ENCODE data around the gene BPTF.
"Not testable (repeated sequence)": the region's sequence is repeated elsewhere in the genome, so short reads cannot be mapped to it uniquely, and the experiment has no call there.

The BPTF gene, protein sequence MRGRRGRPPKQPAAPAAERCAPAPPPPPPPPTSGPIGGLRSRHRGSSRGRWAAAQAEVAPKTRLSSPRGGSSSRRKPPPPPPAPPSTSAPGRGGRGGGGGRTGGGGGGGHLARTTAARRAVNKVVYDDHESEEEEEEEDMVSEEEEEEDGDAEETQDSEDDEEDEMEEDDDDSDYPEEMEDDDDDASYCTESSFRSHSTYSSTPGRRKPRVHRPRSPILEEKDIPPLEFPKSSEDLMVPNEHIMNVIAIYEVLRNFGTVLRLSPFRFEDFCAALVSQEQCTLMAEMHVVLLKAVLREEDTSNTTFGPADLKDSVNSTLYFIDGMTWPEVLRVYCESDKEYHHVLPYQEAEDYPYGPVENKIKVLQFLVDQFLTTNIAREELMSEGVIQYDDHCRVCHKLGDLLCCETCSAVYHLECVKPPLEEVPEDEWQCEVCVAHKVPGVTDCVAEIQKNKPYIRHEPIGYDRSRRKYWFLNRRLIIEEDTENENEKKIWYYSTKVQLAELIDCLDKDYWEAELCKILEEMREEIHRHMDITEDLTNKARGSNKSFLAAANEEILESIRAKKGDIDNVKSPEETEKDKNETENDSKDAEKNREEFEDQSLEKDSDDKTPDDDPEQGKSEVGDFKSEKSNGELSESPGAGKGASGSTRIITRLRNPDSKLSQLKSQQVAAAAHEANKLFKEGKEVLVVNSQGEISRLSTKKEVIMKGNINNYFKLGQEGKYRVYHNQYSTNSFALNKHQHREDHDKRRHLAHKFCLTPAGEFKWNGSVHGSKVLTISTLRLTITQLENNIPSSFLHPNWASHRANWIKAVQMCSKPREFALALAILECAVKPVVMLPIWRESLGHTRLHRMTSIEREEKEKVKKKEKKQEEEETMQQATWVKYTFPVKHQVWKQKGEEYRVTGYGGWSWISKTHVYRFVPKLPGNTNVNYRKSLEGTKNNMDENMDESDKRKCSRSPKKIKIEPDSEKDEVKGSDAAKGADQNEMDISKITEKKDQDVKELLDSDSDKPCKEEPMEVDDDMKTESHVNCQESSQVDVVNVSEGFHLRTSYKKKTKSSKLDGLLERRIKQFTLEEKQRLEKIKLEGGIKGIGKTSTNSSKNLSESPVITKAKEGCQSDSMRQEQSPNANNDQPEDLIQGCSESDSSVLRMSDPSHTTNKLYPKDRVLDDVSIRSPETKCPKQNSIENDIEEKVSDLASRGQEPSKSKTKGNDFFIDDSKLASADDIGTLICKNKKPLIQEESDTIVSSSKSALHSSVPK (N-terminal part only)

DNA sequence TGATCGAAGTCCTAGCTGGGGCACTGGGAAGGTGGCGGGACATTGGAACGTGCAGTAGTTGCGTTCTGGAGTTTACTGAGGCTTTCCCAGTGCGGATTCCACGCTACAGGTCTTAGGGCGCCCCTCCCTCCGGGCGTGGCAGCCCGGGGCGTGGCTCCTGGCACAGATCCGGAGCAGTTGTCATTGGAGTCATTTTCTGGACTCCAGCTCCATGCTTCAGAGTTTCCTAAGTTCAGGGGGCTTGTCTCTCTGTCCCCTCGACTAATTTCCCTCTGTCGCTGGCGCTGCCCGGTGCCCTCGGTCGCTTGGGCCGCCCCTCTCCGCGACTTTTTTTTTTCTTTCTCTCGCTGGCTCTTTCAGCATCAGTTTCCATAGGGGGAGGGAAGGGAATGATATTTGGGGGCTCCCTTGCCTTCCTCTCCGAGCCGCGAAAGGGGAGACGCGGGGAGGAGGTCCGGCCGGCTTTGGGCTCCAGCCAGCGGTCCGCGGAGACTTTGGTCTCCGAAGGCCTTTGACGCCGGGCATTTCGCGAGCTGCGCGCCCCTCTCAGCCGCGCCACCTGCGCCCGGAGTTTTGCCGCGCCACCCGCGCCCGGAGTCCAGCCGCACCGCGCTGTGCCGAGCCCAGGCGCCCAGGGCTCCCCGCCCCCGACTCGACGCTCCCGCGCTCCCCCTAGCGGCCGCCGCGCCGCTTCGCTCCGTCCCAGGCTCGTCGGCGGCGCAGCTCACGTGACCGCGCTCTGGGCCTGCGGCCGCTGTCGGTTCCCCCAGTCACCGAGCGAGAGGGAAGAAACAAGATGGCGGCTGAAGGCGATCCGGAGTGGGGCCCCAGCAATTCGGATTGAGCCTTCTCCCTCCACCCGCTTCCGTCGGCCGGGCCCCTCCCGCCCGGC is at the start of gene BPTF:
BPTF (plus strand) TSS at position 769 of the 892 bp plus-strand sequence. CDS start 222 bp downstream, outside the sequence.
- peak; percentile 18 for DNase-seq

DNA sequence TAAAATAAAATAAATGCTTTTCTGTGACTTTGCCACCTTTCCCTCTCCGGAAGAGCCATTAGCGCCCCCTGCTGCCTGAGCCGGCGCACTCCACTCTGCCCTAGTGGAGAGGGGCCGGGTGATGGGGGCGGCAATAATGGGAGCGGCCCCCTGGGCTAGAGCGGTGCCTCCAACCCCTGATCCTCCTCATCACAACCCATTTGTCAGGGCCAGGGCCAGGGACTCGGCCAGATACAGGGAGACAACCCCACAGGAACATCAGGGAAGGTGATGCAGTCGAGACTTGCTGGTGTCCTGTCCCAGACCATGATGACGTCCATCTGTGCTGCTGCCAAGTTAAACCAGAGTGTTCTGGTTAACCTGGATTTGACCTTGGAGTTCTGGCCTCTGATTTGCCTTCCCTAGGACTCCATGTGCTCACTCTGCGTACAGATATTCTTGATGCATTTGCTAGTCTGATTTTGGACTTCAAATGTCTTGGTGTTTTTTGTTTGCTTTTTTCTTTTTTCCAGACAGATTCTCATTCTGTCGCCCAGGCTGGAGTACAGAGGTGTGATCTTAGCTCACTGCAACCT is 46.1 kb upstream of the BPTF start:
- DNase-seq: no peak

DNA sequence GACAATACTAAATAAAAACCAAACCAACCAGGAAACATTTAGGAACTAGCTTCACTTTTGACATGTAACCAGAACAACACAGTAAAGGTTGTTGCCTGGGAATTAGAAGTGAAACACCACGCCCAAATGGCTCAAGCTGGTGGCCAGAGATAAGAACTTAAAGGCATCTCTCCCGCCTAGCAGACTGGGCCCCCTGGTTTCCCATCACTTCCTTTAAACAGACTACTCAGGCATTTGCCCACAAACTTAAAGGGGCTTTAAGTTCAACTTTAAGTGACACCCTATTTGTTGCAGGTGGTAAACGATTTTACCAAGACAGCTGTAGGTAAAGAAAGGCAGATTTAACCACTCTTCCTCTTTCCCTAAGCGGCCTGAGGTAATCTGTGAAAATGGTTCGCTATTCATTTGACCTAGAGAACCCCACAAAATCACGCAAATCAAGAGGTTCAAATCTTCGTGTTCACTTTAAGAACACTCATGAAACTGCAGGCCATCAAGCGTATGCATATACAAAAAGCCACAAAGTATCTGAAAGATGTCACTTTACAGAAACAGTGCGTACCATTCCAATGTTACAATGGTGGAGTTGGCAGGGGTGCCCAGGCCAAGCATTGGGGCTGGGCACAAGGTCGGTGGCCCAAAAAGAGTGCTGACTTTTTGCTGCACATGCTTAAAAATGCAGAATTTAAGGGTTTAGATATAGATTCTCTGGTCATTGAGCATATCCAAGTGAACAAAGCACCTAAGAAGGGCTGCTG is 40.8 kb upstream of the BPTF start:
- no peak for DNase-seq

DNA sequence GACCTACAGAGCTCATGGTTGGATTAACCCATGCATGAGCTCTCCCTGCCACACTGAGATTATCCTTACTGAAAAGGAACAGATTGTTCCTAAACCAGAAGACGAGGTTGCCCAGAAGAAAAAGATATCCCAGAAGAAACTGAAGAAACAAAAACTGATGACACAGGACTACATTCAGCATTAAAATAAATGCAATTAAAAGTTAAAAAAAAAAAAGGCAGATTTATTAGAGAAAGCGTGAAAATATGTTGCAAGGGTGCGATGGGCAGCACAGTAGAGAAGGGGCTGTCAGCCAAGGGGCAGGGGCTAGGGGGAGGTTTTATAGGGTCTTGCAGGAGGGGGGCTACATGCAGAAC is 40.2 kb upstream of the BPTF start:
- DNase-seq: no peak

DNA sequence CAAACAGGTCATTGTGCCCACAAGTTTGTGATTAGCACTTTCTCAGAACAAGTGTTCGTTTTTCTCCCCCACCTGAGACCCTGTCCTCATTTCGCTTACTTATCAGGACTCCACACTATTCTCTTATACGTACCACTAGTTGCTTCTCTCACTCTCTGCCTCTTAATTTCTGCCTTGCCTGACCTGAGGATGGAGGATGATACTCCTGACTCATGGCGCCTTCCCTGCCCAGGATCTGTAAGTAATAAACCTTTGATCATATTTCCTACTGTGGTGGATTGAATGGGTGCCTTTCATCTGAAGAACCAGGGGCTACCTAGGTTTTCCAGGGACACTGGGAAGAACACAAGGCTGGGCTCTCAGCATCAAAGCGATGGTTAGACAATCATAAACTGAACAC is 39.8 kb upstream of the BPTF start:
- DNase-seq: no peak

DNA sequence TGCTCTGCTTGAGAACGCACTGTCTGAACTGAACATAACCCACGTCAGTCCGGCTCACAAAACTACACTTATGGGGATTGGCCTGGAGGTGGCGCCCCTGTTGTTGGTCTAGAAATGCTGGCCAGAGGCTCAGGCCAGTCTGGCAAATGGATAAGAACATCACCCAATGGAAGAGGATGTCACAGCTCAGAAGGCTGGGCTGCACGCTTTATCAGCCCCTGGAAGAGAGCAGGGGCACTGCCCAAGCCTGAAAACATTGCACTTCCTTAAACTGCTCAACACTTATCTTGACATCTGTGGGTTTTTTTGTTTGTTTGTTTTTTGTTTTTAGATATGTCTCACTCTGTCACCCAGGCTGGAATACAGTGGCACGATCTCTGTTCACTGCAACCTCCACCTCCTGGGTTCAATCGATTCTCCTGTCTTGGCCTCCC is 24.8 kb upstream of the BPTF start:
- DNase-seq: no peak

DNA sequence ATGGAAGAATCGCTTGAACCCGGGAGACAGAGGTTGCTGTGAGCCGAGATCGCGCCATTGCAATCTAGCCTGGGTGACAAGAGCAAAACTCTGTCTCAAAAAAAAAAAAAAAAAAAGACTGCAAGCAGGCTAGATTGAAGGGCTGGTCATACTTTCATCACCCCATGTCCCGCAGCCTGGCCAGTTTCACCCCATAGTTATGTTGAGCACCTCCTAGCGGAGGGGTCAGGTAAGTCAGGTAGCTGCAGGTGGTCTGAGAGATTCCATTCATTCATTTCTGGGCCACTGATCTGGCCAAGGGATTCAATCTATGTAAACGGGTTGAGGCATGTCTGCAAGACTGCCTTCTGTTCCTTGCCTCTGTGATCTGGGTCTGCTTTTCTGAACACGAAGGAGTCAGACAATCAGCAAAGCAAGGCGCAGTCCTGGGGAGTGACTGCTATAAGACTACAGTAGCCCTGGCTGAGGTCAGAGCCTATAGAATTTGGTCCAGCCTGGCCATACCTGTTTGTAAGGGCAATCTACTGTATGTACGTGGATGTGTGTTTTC is 23.6 kb upstream of the BPTF start:
- no peak for DNase-seq

DNA sequence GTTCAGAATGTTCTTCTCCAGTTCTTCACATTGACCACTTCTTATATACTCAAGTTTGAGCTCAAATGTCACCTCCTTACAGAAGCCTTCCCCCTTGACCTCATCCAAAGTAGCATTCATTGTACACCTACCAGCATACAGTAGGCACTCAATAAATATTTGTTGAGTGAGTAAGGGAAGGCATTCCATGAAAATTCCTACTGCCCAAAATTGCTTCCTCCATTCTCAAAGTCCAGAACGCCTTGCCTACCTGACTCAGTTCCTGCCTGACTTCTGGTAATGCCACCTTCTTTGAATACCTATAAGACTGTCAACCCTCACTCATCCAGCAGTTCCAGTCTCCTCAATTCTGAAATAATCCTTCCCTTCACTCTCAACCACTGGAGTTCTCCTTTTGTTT is 14.8 kb upstream of the BPTF start:
- DNase-seq: no peak

DNA sequence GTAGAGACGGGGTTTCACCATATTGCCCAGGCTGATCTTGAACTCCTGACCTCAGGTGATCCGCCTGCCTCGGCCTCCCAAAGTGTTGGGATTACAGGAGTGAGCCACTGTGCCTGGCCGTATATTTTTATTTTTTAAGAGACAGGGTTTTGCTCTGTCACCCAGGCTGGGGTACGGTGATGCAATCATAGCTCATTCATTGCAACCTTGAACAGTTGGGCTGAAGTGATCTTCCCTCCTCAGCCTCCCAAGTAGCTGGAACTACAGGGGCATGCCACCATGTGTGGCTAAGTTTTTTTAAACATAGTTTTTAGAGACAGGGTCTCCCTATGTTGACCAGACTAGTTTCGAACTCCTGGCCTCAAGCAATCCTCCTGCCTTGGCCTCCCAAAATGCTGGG is 12.9 kb upstream of the BPTF start:
- not testable (repeated sequence) for DNase-seq

DNA sequence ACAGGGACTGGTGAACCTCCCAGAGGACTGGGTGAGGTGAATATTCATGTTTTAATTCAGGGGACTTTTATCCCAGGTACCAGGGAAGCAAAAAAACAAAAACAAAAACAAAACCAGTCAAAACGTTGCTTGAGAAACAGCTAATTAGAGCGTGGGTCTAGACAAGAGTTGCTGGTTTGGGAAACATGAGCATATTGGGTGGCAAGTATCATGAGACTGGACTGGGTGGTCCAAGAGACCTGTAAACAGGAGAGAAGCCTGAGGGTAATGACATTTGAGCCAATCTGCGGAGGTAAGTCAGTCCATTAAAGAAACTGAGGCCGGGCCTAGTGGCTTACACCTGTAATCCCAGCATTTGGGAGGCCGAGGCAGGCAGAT is 11.5 kb upstream of the BPTF start:
- no peak for DNase-seq

DNA sequence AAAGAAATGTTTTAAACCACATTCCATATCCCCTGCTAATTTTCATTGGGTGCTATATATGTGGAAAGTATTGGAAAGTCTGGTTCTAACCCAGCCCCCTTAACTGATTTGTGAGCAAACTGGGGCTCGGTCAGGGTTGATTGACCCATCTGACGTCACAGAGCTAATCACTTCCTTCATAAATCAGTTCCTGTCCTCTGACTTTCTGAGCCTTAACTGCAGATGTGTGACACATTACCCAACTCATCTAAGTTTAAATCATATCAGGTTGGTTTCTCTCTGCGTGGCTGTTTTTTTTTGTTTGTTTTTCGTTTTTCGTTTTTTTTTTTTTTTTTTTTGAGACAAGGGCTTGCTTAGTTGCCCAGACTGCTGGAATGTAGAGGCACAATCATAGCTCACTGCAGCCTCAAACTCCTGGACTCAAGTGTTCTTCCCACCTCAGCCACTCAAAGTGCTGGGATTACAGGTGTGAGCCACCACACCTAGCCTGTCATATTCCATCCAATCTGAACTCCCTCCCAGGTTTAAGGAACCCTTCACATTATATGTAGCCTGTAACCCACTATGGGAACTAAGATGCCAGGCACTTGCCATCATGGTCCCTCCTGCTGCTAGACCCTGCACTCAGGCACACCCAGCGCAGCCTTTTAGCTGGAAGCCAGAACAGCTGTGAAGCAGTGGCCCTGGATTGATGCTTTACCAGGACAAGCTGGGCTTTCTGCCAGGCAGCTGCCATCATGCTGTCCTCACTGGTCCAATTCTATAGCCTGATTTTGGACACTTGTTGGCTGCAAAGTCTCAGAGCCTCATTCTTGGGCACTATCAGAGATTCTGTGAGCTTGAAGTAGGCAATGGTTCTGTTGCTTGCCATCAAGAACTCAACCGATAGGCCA is 6.9 kb upstream of the BPTF start:
- no peak for DNase-seq

DNA sequence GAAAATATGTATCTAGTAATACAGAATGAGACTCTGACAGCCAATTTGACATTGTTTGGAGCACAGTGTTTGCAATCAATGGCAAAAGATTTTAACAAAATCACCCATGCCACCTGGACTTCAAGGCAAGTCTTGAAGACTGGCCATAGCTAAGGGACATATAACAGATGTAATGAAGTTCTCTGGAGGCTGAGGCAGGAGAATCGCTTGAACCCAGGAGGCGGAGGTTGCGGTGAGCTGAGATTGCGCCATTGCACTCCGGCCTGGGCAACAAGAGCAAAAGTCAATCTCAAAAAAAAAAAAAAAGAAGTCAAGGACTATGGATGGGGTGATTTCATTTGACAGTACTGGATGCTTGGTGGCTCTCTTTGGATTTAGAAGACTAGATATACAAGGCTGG is 5.6 kb upstream of the BPTF start:
- no peak for DNase-seq

DNA sequence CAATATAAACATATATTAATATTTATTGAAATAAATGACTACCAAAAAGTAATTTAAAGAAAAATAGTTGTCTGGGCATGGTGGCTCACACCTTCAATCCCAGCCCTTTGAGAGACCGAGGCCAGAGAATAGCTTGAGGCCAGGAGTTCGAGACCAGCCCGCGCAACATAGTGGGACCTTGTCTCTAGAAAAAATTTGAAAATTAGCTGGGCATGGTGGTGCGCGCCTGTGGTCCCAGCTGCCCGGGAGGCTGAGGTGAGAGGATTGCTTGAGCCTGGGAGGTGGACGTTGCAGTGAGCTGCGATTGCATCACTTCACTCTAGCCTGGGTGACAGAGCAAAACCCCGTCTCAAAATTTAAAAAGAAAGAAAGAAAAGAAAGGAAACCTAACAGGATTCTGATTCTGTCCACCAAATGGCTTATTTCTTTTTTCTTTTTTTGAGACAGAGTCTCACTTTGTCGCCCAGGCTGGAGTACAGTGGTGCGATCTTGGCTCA is 3.4 kb upstream of the BPTF start:
- DNase-seq: no peak

DNA sequence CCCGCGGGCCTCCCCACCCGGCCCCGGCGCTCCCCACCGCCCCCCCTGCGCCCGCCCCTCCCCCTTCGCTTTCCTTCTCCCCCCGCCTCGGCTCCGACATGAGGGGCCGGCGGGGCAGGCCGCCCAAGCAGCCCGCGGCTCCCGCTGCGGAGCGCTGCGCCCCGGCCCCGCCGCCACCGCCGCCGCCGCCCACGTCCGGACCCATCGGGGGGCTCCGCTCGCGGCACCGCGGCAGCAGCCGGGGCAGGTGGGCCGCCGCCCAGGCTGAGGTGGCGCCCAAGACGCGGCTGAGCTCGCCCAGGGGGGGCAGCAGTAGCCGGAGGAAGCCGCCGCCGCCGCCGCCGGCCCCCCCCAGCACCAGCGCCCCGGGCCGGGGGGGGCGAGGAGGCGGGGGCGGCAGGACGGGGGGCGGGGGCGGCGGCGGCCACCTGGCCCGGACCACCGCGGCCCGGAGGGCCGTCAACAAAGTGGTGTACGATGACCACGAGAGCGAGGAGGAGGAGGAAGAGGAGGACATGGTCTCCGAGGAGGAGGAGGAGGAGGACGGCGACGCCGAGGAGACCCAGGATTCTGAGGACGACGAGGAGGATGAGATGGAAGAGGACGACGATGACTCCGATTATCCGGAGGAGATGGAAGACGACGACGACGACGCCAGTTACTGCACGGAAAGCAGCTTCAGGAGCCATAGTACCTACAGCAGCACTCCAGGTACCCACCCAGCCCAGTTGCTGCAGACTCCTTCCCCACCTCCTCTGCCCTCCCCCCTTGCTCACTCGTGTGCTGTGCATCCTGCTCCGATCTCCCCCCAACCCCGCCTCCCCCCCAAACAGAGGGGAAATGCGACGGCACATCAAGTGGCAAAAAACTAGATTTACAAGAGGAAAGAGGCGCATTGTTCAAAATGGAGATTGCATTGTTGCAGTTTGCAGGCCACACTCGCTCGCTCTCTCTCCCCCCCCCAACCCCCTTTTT is 611 bp downstream of the BPTF start:
- DNase-seq: not testable (repeated sequence)

DNA sequence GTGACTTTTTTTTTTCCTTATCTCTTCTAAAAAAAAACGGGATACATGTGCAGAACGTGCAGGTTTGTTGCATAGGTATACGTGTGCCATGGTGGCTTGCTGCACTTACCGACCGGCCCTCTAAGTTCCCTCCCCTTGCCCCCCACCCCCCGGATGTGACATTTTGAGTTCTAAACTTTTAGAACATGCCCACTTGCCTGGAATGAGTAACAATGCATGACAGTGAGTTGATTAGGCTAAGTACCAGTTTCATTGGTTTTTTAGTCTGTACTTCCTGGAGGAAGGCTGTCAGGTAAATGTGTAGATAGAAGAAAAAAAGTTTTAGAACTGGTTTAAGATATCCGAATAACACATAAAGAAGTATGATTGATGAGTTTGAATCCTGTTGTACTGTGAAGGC is 4.0 kb downstream of the BPTF start:
- no peak for DNase-seq

DNA sequence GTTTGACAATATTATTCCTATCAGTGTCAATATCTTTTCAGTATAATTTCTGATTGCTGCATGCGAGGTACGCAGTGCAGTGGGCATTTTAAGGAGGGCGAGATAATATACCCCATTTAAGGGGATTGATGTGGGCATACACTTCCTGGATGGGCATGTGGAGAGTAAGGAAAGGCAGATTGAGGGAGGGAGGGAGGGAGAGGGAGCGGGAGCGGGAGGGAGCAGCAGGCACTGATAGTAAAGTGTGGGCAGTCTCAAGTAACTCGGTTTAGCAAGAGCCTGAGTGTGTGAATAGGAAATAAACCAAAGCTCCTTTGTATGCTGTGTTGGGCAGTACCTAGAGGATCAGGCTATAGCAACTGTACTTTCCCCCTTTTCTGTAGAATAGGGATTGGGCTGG is 5.1 kb downstream of the BPTF start:
- DNase-seq: no peak

DNA sequence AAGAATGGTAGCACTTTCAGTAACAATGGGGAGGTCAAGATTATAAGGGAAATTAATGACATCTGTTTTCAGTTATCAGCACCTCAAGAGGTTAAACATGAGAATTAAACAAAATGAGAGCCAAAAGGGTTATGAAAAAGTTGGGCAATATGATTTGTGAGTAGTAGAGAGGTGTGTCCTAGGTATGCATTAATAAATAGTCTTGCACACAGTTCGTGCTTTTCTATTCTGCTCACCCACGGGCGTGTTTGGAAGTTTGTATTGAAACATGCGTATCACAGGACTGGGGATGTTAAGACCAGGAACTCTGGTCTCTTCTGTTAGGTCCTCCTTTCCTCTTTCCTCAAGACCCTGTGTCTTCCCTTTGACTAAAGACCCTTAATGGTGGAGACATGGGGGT is 6.0 kb downstream of the BPTF start:
- no peak for DNase-seq

DNA sequence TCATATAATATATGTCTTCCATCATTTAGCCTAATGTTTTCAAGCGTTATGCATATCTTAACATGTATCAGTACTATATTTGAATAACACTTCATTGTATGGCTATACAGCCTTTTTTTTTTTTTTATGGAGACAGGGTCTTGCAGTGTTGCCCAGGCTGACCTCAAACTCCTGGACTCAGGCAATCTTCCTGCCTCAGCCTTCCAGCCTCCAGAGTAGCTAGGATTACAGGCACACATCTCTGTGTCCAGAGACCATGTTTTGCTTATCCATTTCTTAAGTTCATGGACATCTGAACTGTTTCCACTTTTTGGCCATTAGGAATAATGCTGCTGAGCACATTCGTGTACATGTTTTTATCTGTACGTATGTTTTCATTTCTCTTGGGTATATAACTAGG is 7.8 kb downstream of the BPTF start:
- no peak for DNase-seq
